SK-N-SH (cell line): ENCODE measurements around the gene TMEM123. TPM values are rescaled to one million over a fixed set of nuclear protein-coding genes. Genes with fewer than 3 reads are reported as not detected.

Experiments
- CTCF ChIA-PET: fragments of 300-600, 350-600 bp; formaldehyde crosslinking; extraction: SDS; loops from one replicate; lab custom pipeline; 2021; lab: Yijun Ruan, JAX
- POLR2A ChIA-PET: fragments of 350-600 bp; sonication (Branson Sonifier 250); formaldehyde crosslinking; extraction: SDS; loops from one replicate; lab custom pipeline; 2020; ENCODE audit warnings: antibody characterized with exemption, inconsistent platforms; lab: Yijun Ruan, JAX
- DNase-seq: peaks from one replicate; pipeline ENCODE4 v3.0.0; 2012
- H2AFZ ChIP-seq: fragments of 200-600 bp; sonication (generic); 2 replicates; pipeline ENCODE4 v1.8.1; 2016; ENCODE audit warnings: antibody characterized with exemption, mild to moderate bottlenecking, low read depth
- H3F3A ChIP-seq: fragments of 200-600 bp; sonication (generic); replicated peaks from 2 replicates; pipeline ENCODE3; 2016; ENCODE audit warnings: antibody characterized with exemption, mild to moderate bottlenecking; ENCODE audit not compliant: insufficient read depth
- H3K27ac ChIP-seq, 2 experiments: fragments of 200-500 bp in 1 of 2; fragments of 200-600 bp in 1 of 2; sonication (Bioruptor generic) in 1 of 2; sonication (generic), shearing (Covaris generic) in 1 of 2; 2 replicates each; pipeline versions ENCODE4 v1.5.1 to v1.6.1; 2014 to 2016; ENCODE audit warnings: low read depth in 2 of 2, inconsistent platforms in 1 of 2, low read length in 1 of 2, mild to moderate bottlenecking in 1 of 2, mixed read lengths in 1 of 2
- H3K27me3 ChIP-seq: fragments of 200-600 bp; sonication (generic), shearing (Covaris generic); 2 replicates; pipeline ENCODE4 v1.6.1; 2016; ENCODE audit warnings: mixed run types; ENCODE audit not compliant: insufficient read depth
- H3K36me3 ChIP-seq, 2 experiments: fragments of 200-500 bp in 1 of 2; fragments of 200-600 bp in 1 of 2; sonication (Bioruptor generic) in 1 of 2; sonication (generic) in 1 of 2; replicated peaks in 1 of 2; 2 replicates each; pipeline versions ENCODE3 to v1.5.1; 2014 to 2016; ENCODE audit warnings: low read length in 1 of 2, mild to moderate bottlenecking in 1 of 2; ENCODE audit not compliant: insufficient read depth in 2 of 2, control insufficient read depth in 1 of 2
- H3K4me1 ChIP-seq, 2 experiments: fragments of 200-500 bp in 1 of 2; fragments of 200-600 bp in 1 of 2; sonication (Bioruptor generic) in 1 of 2; sonication (generic), shearing (Covaris generic) in 1 of 2; 2 replicates each; pipeline versions ENCODE4 v1.5.1 to v1.6.1; 2014 to 2016; ENCODE audit warnings: low read depth in 1 of 2, low read length in 1 of 2, mixed run types in 1 of 2; ENCODE audit not compliant: insufficient read depth in 2 of 2, control insufficient read depth in 1 of 2
- H3K4me2 ChIP-seq: fragments of 200-600 bp; sonication (generic), shearing (Covaris generic); 2 replicates; pipeline ENCODE4 v1.6.1; 2017; ENCODE audit warnings: mixed run types
- H3K4me3 ChIP-seq, 2 experiments: fragments of 200-500 bp in 1 of 2; fragments of 200-600 bp in 1 of 2; sonication (Bioruptor generic) in 1 of 2; sonication (generic), shearing (Covaris generic) in 1 of 2; 2 replicates each; pipeline versions ENCODE4 v1.5.1 to v1.8.1; 2014 to 2016; ENCODE audit warnings: low read depth in 2 of 2, inconsistent platforms in 1 of 2, low read length in 1 of 2, mild to moderate bottlenecking in 1 of 2, mixed read lengths in 1 of 2, moderate library complexity in 1 of 2
- H3K79me2 ChIP-seq: fragments of 200-600 bp; sonication (generic); 2 replicates; pipeline ENCODE4 v1.8.1; 2017; ENCODE audit warnings: mild to moderate bottlenecking; ENCODE audit not compliant: insufficient read depth
- H3K9ac ChIP-seq: fragments of 200-600 bp; sonication (generic); 2 replicates; pipeline ENCODE4 v1.6.1; 2017; ENCODE audit warnings: mixed run types
- H3K9me2 ChIP-seq: fragments of 200-600 bp; sonication (generic); 2 replicates; pipeline ENCODE4 v1.6.1; 2017; ENCODE audit warnings: mixed run types
- H3K9me3 ChIP-seq: fragments of 200-600 bp; sonication (generic); 2 replicates; pipeline ENCODE4 v1.6.1; 2017; ENCODE audit warnings: mixed run types, mild to moderate bottlenecking, moderate library complexity
- H4K20me1 ChIP-seq: fragments of 200-600 bp; sonication (generic); 2 replicates; pipeline ENCODE4 v1.6.1; 2017; ENCODE audit warnings: mild to moderate bottlenecking, mixed run types; ENCODE audit not compliant: insufficient read depth
- EP300 ChIP-seq, 2 experiments: IDR thresholded peaks; 2 replicates each; pipeline versions ENCODE4 v1.4.0 to v1.6.1; 2012; ENCODE audit warnings: borderline replicate concordance in 1 of 2, low read depth in 1 of 2, low read length in 1 of 2
- EZH2phosphoT487 ChIP-seq: fragments of 200-600 bp; sonication (generic); IDR thresholded peaks from 2 replicates; pipeline ENCODE4 v1.6.1; 2017; ENCODE audit warnings: low read depth, mixed run types, mild to moderate bottlenecking, antibody characterized with exemption, moderate library complexity, borderline replicate concordance
- GABPA ChIP-seq: IDR thresholded peaks from 2 replicates; pipeline ENCODE4 v1.4.0; 2012; ENCODE audit warnings: low read depth, mild to moderate bottlenecking
- GATA2 ChIP-seq: sonication (generic); formaldehyde crosslinking; IDR thresholded peaks from 2 replicates; pipeline ENCODE4 v1.5.0; 2020; ENCODE audit warnings: mild to moderate bottlenecking, missing genetic modification reagents
- PBX3 ChIP-seq: IDR thresholded peaks from 2 replicates; pipeline ENCODE4; 2012
- RAD21 ChIP-seq: IDR thresholded peaks from 2 replicates; pipeline ENCODE4 v1.6.1; 2012; ENCODE audit warnings: mild to moderate bottlenecking, low read length
- TCF12 ChIP-seq: IDR thresholded peaks from 2 replicates; pipeline ENCODE4 v1.4.0; 2012
- YY1 ChIP-seq: IDR thresholded peaks from 2 replicates; pipeline ENCODE4 v1.4.0; 2012; ENCODE audit warnings: low read depth, mild to moderate bottlenecking
- ZBTB33 ChIP-seq: IDR thresholded peaks from 2 replicates; pipeline ENCODE4 v1.4.0; 2012; ENCODE audit warnings: low read depth, borderline replicate concordance
- WGBS: methylation state at CpG from one replicate; pipeline ENCODE4 v1.1.6; 2017; ENCODE audit warnings: low lambda C conversion rate; 5-methylcytosine and 5-hydroxymethylcytosine counted together
- polyA plus RNA-seq, 3 experiments: library from polyadenylated mRNA; depleted of rRNA; stranded (reverse); fragments of >200 nt; gene quantifications; 2 replicates each; pipeline ENCODE4 v1.2.3, GENCODE V29; 2012
- TF ChIP-seq, protein P1 (sequence below): IDR thresholded peaks from 2 replicates; pipeline ENCODE4 v1.6.1; 2012; ENCODE audit warnings: mild to moderate bottlenecking, low read depth, low read length, moderate library complexity

The TMEM123 gene
- polyA plus RNA-seq, 1 of the 3 experiments (the other 2 are of a cell fraction) = 86.1 TPM

- Histone ChIP-seq H3K27me3 (no peaks in the 10 kb centered on the region), H3K36me3 (no peaks in the 10 kb centered on the region), H3K4me2 (no peak overlapping the region), H3K27ac (no peak overlapping the region), H3K4me3 (no peak overlapping the region), H4K20me1 (no peaks in the 10 kb centered on the region), H3K79me2 (no peaks in the 10 kb centered on the region), H2AFZ (no peak overlapping the region), H3F3A (peaks cover 4% of the 10 kb centered on the region), H3K9me2 (no peaks in the 10 kb centered on the region), H3K4me1 (peaks cover 0 to 2% of the 10 kb centered on the region in 2 experiments; a peak in 1 of 4 replicates), H3K9me3 (no peaks in the 10 kb centered on the region), H3K9ac (no peak overlapping the region)
- WGBS = 73% methylated on average over 5 of the region's 5 CpGs
- DNase-seq = no peak
- TF ChIP-seq EZH2phosphoT487 (no peak), EP300 (IDR thresholded peaks at IDR 0.05; ENCODE audit: borderline replicate concordance in 1 of 2, low read depth in 1 of 2, low read length in 1 of 2) (no peak), RAD21 (no peak), TCF12 (no peak), ZBTB33 (no peak)
- CTCF ChIA-PET = interaction anchor here (0.8 to 2.9 kb wide), 6 partner anchors 103 to 205 kb away, joined by 3 to 13 read pairs (median 7); no protein-coding TSS in a partner anchor
- POLR2A ChIA-PET = no interaction called here
These were observed 41.0 kb upstream of the TMEM123 start for GRCh38 chr11:102493524-102493923.

- Histone ChIP-seq H3K9ac (no peak overlapping the region), H3K27me3 (no peaks in the 10 kb centered on the region)
- no peak for DNase-seq
- no peak for TF ChIP-seq GATA2 (CRISPR knock-in tag)
- no peak for TF ChIP-seq RAD21
- TF ChIP-seq, protein P1, sequence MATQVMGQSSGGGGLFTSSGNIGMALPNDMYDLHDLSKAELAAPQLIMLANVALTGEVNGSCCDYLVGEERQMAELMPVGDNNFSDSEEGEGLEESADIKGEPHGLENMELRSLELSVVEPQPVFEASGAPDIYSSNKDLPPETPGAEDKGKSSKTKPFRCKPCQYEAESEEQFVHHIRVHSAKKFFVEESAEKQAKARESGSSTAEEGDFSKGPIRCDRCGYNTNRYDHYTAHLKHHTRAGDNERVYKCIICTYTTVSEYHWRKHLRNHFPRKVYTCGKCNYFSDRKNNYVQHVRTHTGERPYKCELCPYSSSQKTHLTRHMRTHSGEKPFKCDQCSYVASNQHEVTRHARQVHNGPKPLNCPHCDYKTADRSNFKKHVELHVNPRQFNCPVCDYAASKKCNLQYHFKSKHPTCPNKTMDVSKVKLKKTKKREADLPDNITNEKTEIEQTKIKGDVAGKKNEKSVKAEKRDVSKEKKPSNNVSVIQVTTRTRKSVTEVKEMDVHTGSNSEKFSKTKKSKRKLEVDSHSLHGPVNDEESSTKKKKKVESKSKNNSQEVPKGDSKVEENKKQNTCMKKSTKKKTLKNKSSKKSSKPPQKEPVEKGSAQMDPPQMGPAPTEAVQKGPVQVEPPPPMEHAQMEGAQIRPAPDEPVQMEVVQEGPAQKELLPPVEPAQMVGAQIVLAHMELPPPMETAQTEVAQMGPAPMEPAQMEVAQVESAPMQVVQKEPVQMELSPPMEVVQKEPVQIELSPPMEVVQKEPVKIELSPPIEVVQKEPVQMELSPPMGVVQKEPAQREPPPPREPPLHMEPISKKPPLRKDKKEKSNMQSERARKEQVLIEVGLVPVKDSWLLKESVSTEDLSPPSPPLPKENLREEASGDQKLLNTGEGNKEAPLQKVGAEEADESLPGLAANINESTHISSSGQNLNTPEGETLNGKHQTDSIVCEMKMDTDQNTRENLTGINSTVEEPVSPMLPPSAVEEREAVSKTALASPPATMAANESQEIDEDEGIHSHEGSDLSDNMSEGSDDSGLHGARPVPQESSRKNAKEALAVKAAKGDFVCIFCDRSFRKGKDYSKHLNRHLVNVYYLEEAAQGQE = no peak
- no peak for TF ChIP-seq TCF12
- TF ChIP-seq YY1 = no peak
- TF ChIP-seq GABPA = no peak
- TF ChIP-seq PBX3 = no peak
- TF ChIP-seq, all 33 proteins: peak for 0
- H3K4me3 ChIP-seq = no peak overlapping the region
- H4K20me1 ChIP-seq = no peaks in the 10 kb centered on the region
- peaks cover 4% of the 10 kb centered on the region for H3F3A ChIP-seq
- ChIA-PET CTCF (interaction anchor here (1.2 to 2.9 kb wide), 3 partner anchors 101 to 150 kb away, joined by 4 to 11 read pairs (median 6); no protein-coding TSS in a partner anchor), POLR2A (no interaction called here)
- peaks cover 0 to 2% of the 10 kb centered on the region in 2 experiments; a peak in 1 of 4 replicates for H3K4me1 ChIP-seq
- no peaks in the 10 kb centered on the region for H3K9me2 ChIP-seq
- no peak overlapping the region for H3K27ac ChIP-seq
- no peak overlapping the region for H2AFZ ChIP-seq
- H3K36me3 ChIP-seq = no peaks in the 10 kb centered on the region
- no peak overlapping the region for H3K4me2 ChIP-seq
- H3K9me3 ChIP-seq = no peaks in the 10 kb centered on the region
- no peaks in the 10 kb centered on the region for H3K79me2 ChIP-seq
- 94% methylated on average over 2 of the region's 2 CpGs for WGBS
These were observed 39.4 kb upstream of the TMEM123 start for GRCh38 chr11:102491969-102492368.
